Midbrain (tissue), 1 donor: Measurements from ENCODE around the gene PXN.

Experiments
- DNase-seq: peaks from one replicate; lab custom pipeline; 2025; lab: John Stamatoyannopoulos, UW

The PXN gene

GRCh38 chr12:120172053-120172452 lies 93.5 kb downstream of the PXN start:
- DNase-seq, result no peak

- DNase-seq, result no peak
Observed at GRCh38 chr12:120170631-120171030, 94.9 kb downstream of the PXN start.

- DNase-seq, result no peak
Observed at GRCh38 chr12:120169946-120170345, 95.6 kb downstream of the PXN start.

- no peak for DNase-seq
Observed at GRCh38 chr12:120168337-120168736, 97.2 kb downstream of the PXN start.

GRCh38 chr12:120167529-120168095 lies 97.9 kb downstream of the PXN start:
- DNase-seq, result no peak

- no peak for DNase-seq
Observed at GRCh38 chr12:120164293-120164692, 101.2 kb downstream of the PXN start.

- DNase-seq, result no peak
Observed at GRCh38 chr12:120162763-120163162, 102.8 kb downstream of the PXN start.

GRCh38 chr12:120161852-120162251 lies 103.7 kb downstream of the PXN start:
- no peak for DNase-seq
